GM23338 (cell line): ENCODE results near the gene PTBP3.

ENCODE experiments used
- CREB1 ChIP-seq: fragments of 250-450 bp; sonication (Bioruptor Pico); IDR thresholded peaks from 2 replicates; pipeline ENCODE4 v1.5.0; 2020; ENCODE audit warnings: low read depth, mild to moderate bottlenecking, moderate library complexity
- CTCF ChIP-seq, 2 experiments: fragments of 200-600 bp in 1 of 2; sonication (generic) in 1 of 2; conservative IDR thresholded peaks; 2 replicates each; pipeline versions ENCODE4 v1.5.1 to v1.6.1; 2016 to 2017; ENCODE audit warnings: antibody characterized with exemption in 2 of 2, low read depth in 2 of 2, mild to moderate bottlenecking in 2 of 2, moderate library complexity in 1 of 2
- ETS1 ChIP-seq: IDR thresholded peaks from 2 replicates; pipeline ENCODE4 v1.6.1; 2016; ENCODE audit warnings: antibody characterized with exemption
- EZH2 ChIP-seq: fragments of 200-600 bp; sonication (generic); IDR thresholded peaks from one replicate; pipeline ENCODE4 v1.8.0; 2017; ENCODE audit warnings: antibody characterized with exemption, mild to moderate bottlenecking, low read depth; ENCODE audit not compliant: unreplicated experiment
- EZH2phosphoT487 ChIP-seq: fragments of 200-600 bp; sonication (generic); IDR thresholded peaks from one replicate; pipeline ENCODE4 v1.8.1; 2018; ENCODE audit warnings: antibody characterized with exemption; ENCODE audit not compliant: unreplicated experiment
- JUNB ChIP-seq: IDR thresholded peaks from one replicate; pipeline ENCODE4 v1.6.1; 2016; ENCODE audit warnings: antibody characterized with exemption; ENCODE audit not compliant: unreplicated experiment
- POLR2AphosphoS5 ChIP-seq: IDR thresholded peaks from 2 replicates; pipeline ENCODE4 v1.6.1; 2016; ENCODE audit warnings: antibody characterized with exemption, low read depth
- REST ChIP-seq: IDR thresholded peaks from one replicate; pipeline ENCODE4 v1.6.1; 2018; ENCODE audit warnings: antibody characterized with exemption; ENCODE audit not compliant: unreplicated experiment
- STAT1 ChIP-seq: IDR thresholded peaks from one replicate; pipeline ENCODE4 v1.6.1; 2016; ENCODE audit warnings: antibody characterized with exemption; ENCODE audit not compliant: unreplicated experiment
- ZNF114 ChIP-seq: fragments of 250-450 bp; sonication (Bioruptor Pico); IDR thresholded peaks from 2 replicates; pipeline ENCODE4 v1.5.0; 2020; ENCODE audit warnings: mild to moderate bottlenecking, moderate library complexity
- ZNF462 ChIP-seq: fragments of 250-450 bp; sonication (Bioruptor Pico); IDR thresholded peaks from 2 replicates; pipeline ENCODE4 v1.5.0; 2020; ENCODE audit warnings: mild to moderate bottlenecking, moderate library complexity

- TF ChIP-seq CTCF (conservative IDR thresholded peaks at IDR 0.05; ENCODE audit: low read depth in 2 of 2) (no peak), EZH2phosphoT487 (no peak), ZNF462 (CRISPR knock-in tag) (no peak), EZH2 (no peak), CREB1 (CRISPR knock-in tag) (no peak), REST (no peak), STAT1 (no peak), JUNB (no peak), POLR2AphosphoS5 (no peak), ETS1 (no peak), ZNF114 (CRISPR knock-in tag) (no peak)
These were observed 68.0 kb downstream of the PTBP3 start for GRCh38 chr9:112265391-112265790.
